HG02759 (cell line): Measurements from ENCODE around the gene C14orf180.

ENCODE experiments used
- ATAC-seq: cut with Tn5 transposase; IDR thresholded peaks from one replicate; pipeline ENCODE4 v1.9.1; 2021; ENCODE audit warnings: mild to moderate bottlenecking, moderate library complexity; ENCODE audit not compliant: unreplicated experiment

C14orf180 gene

GRCh38 chr14:104579507-104579906, at the start of gene C14orf180:
TSS of gene C14orf180 (plus strand) at chr14:104579764. CDS start at chr14:104586431, 6,667 bp downstream.
- ATAC-seq, result no peak

DNA sequence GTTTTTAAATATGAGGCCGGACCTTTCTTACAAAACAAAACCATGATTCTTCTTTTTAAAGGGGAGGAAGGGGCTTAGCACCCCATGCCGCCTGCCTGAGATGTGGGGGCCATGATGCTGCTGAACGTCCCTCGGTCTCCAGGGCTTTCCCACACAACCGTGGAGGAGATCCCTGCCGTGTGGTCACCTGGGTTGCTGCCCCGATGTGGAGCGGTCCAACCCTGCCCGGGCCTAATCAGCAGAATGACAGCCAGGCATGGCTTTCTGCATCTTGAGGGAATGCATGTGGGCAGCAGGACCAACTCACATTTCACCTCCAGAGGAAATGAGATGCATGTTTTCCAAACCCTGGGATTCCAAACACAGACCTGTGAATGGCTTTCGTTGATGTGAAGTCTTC, 48.9 kb upstream of the C14orf180 start:
- no peak for ATAC-seq

GRCh38 chr14:104531421-104532190, 48.0 kb upstream of the C14orf180 start:
- ATAC-seq, result no peak

DNA sequence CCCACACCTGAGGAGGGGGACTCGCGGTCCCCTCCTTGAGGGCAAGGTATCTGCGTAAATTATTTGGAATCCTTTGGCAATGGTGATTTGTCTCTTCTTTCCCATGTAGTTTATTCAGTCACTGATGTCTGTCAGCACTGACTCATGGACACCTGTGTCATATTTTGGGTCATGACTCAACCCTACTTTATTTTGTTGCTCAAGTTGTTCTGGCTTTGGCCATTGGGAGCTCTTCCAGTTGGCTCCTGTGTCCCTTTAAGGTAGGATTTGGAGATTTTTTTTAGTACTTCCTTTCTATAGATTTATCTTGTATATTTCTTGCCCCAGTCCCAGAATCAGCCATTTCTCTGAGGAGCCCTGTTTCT, 47.4 kb upstream of the C14orf180 start:
- no peak for ATAC-seq

- no peak for ATAC-seq
Measured at GRCh38 chr14:104534036-104534435, 45.5 kb upstream of the C14orf180 start.

DNA sequence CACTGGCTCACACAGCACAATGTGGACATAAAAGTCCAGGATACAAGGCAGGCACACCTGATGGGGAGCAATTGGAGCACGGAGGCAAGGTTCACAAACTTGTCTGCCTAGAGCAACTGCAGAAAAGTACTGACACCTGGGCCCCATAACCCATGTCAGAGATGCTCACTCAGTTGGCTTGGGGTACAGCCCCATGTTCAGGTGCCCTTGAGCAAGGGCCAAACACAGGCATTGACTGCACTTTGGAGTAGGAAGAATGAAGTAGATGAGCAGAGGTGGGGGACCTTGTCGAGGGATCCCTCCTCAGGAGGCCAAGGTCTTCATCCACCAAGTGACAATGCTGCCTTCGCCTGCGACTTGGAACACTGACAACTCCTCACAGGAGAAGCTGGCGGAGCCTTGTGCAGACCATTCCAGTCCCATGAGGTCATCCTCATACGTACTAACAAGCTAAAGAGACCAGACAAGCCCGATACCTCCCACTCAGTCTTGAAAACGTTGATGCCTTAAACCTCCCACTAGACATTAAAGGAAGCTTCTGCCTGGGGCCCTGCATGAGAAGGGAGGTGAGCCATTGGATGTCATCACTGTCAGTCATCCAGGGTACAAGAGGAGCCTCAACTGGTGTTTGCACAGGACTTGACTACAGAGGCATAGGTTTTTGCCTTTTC, 42.5 kb upstream of the C14orf180 start:
- no peak for ATAC-seq

GRCh38 chr14:104537613-104537988, 42.0 kb upstream of the C14orf180 start:
- no peak for ATAC-seq

GRCh38 chr14:104541905-104542465, 37.6 kb upstream of the C14orf180 start:
- no peak for ATAC-seq

DNA sequence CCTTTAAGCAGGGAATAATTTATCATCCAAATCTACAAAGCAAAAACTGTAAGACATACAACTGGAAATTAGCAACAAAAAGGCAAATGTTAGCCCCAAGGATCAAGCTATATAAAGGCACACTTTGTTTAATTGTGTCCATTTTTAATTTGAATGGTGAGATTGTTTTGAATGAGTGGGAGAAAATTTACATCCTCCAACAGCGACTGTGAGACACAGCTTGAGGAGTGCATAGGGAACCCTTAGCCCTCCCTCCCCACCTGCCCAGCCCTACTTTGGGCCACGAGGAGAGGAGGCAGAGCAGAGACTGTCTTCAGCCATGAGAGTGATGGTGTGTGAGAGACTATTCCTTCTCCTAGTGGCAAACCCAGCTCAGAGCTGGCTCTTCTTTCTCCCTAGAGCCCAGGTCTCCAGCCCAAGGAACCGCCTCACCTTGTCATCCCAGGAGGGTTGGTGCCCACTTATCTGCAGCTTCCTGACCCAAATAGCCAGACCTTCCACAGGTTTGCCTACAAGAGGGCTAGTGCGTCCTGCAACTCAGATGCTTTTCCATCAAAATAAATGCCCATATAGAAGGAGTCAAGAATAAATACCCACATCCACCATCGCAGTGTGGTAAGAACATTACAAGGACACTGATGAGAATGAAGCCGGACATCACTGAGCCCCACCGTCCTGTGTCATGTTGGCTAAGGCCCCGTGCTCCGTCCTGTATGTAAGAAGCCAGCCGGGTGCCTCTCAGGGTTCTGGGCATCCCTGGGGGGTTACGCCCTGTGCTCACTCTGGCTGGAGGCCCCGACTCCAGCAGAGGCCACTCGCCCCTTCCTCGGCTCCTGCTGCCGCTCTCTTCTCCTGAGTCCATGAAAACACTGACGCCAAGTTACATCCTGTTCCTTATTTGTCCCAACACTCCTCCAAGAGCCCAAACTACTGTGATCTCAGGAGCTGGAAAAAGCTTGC, 36.4 kb upstream of the C14orf180 start:
- no peak for ATAC-seq

GRCh38 chr14:104544362-104544961, 35.1 kb upstream of the C14orf180 start:
- no peak for ATAC-seq

DNA sequence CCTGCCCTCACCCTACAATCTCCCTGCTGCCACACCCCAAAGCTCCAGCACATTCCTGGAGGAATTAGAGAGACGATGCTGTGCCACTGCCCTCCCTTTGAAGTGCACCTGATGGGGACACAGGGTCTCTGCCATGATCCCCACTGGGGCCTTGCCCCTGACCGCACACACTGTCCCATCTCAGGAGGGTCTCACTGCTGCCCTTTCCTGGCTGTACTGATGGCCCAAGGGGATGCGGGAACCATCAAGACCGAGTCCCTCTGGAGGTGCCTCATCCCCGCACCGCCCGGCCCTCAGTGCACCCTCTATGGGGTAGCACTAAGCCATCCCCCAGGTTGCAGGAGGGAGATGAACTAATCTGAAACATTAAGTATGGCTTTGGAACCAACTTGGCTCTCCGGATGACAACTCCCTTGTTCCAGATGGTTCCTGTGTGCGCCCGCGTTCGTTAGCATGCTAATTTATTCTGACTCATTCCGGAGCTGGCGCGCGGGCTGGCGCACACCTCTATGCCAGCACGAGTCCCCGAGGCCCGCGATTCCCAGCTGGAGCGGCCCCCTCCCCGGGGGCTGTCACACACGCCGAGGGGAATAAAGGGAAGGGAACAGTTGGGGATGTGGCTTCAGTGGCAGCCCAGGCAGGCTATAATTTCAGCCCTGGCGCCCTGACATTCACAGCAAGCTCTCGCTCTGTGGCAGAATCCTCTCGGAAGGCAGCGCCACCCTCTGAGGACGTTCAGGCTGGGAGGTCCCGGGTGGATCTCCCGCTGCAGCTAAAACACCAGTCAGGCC, 34.2 kb upstream of the C14orf180 start:
- ATAC-seq, result no peak

DNA sequence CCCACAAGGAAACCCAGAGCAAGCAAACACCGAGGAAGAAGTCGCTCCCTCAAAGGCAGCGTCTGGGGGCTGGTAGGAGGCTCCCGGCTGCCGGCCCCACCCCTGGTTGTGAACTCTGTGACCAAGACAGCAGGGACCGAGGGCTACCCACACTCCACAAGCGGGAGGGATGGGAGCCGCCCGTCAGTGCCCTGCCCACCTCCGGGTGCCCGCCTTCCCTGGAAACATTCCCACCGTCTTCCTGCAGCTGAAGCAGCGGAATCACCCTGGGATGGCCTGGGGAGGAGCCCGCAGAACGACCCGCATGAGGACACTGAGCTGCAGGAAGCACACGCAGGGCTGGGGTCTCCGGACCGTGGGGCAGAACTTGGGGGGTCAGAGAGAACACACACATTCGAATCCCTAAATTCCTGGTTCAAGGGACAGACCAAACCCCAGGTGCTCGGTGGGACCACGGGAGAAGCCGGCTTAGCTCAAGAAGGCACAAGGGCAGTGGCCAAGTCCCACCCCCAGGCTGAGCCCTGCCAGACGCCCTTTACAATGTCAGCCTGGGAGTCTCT, 33.5 kb upstream of the C14orf180 start:
- no peak for ATAC-seq

DNA sequence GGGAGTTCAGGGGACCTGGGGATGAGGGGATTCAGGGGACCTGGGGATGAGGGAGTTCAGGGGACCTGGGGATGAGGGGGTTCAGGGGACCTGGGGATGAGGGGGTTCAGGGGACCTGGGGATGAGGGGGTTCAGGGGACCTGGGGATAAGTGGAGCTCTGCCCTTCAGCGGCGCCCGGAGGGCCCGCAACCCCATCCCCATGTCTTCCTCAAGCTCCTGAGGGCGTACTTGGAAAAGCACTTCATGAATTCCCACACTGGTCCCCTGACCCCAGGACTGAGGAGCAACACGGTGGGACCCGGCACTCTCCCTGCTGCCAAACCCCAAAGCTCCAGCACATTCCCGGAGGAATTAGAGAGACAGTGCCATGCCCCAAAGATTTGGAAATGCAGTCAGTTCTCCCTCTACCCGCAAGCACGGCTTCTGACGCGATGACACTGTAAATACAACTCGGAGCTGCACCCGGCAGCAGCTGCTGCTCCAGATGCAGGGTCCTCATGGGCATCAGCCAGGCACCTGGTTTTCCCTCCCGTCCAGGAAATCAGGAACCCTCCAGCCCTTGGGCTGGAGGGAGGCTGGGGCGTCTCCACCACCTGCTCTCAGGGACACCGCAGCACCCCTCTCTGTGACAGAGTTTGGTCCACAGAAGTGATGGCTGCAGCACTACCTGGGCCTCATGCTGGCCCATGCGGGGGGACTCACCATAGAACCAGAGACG, 32.8 kb upstream of the C14orf180 start:
- no peak for ATAC-seq

GRCh38 chr14:104547310-104547997, 32.1 kb upstream of the C14orf180 start:
- no peak for ATAC-seq

GRCh38 chr14:104547998-104548700, 31.4 kb upstream of the C14orf180 start:
- ATAC-seq, result no peak

- ATAC-seq, result no peak
Measured at GRCh38 chr14:104548802-104549535, 30.6 kb upstream of the C14orf180 start.
